Epithelial cell of proximal tubule (primary cell): ENCODE results near the gene CD37. TPM values are rescaled to one million over a fixed set of nuclear protein-coding genes. Genes with fewer than 3 reads are reported as not detected.
A peak's percentile ranks its signal among the peaks of the same experiment; 100 is the strongest.

Experiments used
- DNase-seq: peaks from one replicate; pipeline ENCODE4 v3.0.0-alpha.2; 2011; ENCODE audit warnings: low read depth
- H3K4me3 ChIP-seq: 2 replicates; pipeline ENCODE4 v1.5.1; 2011; ENCODE audit warnings: low read depth, mild to moderate bottlenecking, low read length
- total RNA-seq: library from RNA; depleted of rRNA; stranded (reverse); fragments of >200 nt; gene quantifications from 2 replicates; pipeline ENCODE4 v1.2.3, GENCODE V29; 2015
- TF ChIP-seq, protein P1 (sequence below): conservative IDR thresholded peaks from 2 replicates; pipeline ENCODE4 v1.5.1; 2012; ENCODE audit warnings: low read depth, mild to moderate bottlenecking, low read length

CD37 gene
- total RNA-seq, 1 donor from 2014 or later, result not detected

DNA sequence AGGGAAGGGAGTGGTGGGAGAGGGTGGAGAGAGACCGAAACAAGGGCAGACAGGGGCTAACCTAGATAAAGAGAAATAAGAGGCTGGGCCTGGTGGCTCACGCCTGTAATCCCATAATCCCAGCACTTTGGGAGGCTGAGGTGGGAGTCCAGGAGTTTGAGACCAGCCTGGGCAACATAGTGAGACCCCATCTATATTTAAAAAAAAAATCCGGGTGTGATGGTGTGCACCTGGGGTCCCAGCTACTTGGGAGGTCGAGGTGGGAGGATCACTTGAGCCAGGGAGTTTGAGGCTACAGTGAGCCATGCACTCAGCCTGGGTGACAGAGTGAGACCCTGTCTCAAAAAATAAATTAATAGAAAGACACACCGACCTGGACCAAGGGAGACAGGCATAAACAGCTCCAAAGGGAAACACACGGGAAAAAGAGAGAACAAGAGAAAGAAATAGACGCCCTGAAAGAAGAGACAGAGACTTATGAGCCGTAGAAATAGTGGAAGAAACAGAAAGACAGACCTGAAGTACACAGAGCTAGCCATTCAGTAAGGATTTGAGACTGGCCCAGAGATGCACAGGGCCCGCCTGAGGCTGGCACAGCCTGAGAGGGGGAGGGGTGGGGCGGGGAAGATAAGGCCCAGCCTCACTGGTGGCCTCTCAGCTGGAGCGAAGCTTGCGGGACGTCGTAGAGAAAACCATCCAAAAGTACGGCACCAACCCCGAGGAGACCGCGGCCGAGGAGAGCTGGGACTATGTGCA, 2.2 kb downstream of the CD37 start:
- no peak overlapping the region for H3K4me3 ChIP-seq
- TF ChIP-seq, protein P1, sequence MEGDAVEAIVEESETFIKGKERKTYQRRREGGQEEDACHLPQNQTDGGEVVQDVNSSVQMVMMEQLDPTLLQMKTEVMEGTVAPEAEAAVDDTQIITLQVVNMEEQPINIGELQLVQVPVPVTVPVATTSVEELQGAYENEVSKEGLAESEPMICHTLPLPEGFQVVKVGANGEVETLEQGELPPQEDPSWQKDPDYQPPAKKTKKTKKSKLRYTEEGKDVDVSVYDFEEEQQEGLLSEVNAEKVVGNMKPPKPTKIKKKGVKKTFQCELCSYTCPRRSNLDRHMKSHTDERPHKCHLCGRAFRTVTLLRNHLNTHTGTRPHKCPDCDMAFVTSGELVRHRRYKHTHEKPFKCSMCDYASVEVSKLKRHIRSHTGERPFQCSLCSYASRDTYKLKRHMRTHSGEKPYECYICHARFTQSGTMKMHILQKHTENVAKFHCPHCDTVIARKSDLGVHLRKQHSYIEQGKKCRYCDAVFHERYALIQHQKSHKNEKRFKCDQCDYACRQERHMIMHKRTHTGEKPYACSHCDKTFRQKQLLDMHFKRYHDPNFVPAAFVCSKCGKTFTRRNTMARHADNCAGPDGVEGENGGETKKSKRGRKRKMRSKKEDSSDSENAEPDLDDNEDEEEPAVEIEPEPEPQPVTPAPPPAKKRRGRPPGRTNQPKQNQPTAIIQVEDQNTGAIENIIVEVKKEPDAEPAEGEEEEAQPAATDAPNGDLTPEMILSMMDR, result no peak
- no peak for DNase-seq

DNA sequence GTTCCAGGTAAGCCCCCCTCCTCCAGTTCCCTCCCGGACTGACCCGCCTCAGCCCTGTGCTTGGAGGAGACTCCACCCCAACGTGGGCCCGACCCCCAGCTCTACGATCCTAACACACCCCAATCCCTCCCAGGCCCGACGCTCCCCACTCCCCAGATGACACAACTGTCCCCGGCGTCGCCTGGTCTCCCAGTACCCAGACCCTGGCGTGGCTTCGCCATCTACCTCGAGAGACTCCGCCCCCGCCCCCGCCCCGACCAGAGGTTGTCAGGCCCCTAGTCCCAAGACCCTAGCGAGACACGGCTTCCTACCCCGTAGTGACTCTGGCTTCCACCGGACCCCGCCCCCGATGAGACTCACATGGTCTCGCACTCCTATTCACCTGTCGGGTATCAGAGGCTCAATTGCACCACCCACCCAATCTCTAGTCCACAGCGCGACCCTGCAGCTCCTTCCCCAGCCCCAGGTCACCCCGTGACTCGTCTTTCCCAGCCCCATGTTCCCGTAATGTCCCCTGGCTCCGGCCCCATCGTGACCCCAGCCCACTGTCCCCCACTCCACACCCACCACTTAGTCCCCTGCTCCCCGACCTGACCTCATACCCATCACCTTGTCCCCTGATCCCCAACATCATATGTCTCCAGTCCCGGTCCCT, 2.9 kb downstream of the CD37 start:
- H3K4me3 ChIP-seq, result peak overlapping the region; percentile 52
- DNase-seq, result no peak
- TF ChIP-seq, protein P1, result no peak

DNA sequence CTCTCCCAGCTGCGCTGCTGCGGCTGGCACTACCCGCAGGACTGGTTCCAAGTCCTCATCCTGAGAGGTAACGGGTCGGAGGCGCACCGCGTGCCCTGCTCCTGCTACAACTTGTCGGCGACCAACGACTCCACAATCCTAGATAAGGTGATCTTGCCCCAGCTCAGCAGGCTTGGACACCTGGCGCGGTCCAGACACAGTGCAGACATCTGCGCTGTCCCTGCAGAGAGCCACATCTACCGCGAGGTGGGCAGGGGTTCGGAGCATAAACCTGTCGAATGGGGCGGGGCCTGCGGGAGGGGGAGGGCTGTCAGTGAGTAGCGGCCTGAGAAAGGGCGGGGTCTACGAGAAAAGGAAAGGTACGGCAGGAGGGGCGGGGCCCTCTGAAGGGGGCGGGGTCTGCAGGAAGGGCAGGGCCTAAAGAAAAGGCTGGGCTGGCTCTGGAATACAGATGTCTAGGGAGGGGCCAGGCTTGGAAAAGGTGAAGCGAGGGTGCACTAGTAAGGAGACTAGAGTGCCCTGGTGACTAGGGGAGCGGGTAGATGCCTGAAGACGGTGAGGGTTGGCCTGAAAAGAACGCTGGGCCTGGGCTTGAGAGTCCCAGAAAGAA, 3.6 kb downstream of the CD37 start:
- TF ChIP-seq, protein P1, result no peak
- DNase-seq, result no peak
- peak overlapping the region; percentile 52 for H3K4me3 ChIP-seq

DNA sequence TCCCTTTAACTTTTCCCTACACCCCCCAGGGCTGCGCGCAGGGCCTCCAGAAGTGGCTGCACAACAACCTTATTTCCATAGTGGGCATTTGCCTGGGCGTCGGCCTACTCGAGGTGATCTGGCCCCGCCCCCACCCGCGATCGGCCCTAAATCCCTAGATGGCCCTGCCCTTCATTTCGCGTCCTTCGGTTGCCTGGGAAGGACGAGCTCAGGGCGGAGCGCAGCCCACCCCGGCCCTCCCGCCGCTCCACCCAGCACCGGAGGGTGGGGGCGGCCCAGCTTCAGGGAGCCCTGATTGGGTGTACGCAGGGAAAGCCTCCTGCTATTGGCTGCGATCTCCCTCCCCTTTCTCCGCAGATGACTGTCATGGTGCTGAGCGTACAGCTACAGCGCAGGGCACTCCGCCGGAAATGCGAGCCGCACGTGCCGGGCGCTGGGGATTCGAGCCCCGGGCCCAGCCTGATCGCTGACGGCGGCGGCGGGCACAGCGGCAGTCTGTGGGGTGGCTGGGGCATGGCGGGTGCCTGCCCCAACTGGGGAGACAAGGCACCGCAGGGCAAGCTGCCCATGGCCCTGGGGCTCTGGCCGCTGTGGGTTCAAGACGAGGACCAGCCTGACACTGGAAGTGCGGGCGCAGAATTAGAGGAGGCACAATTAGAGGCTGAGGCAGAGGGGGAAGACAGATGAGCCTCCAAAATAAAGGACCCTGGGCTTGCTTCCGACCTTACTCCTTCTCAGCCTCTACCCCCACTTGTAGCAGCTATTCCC, 4.3 kb downstream of the CD37 start:
- H3K4me3 ChIP-seq, result peak overlapping the region; percentile 52
- TF ChIP-seq, protein P1, result no peak
- DNase-seq, result no peak

DNA sequence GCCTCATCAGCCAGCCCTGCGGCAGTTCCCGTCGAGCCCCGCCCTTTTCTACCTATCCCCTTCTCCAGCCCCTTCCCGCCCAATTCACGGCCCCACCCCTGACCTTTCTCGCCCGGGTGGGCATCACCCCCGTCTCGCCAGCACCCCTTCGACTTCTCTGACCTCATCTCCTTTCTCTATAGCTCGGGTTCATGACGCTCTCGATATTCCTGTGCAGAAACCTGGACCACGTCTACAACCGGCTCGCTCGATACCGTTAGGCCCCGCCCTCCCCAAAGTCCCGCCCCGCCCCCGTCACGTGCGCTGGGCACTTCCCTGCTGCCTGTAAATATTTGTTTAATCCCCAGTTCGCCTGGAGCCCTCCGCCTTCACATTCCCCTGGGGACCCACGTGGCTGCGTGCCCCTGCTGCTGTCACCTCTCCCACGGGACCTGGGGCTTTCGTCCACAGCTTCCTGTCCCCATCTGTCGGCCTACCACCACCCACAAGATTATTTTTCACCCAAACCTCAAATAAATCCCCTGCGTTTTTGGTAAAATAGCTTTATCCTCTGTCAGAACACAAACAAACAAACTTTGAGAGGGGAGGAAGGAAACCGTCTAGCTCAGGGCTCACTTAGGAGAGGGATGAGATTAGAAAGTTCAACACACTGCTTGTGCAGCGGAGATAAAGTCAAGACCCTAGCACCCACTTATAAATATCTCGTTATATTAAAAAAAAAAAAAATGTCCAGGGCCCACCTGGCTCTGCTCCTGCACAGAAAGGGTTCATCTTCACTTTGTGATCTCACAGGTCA, 5.1 kb downstream of the CD37 start:
- TF ChIP-seq, protein P1, result no peak
- DNase-seq, result no peak
- peak overlapping the region; percentile 52 for H3K4me3 ChIP-seq
